GM12873 (cell line): ENCODE results near the gene SHCBP1L.

ENCODE experiments used
- CTCF ChIP-seq: IDR thresholded peaks from 2 replicates; pipeline ENCODE4 v1.5.1; 2012; ENCODE audit warnings: low read depth, mild to moderate bottlenecking, moderate library complexity, low read length, control low read depth; ENCODE audit not compliant: insufficient read depth; ENCODE audit errors: missing control alignments

Gene SHCBP1L

GRCh38 chr1:182962554-182963115 is 9.7 kb upstream of the SHCBP1L start:
- TF ChIP-seq CTCF = peak; percentile 88

GRCh38 chr1:182960046-182960445 is 7.1 kb upstream of the SHCBP1L start:
- TF ChIP-seq CTCF = no peak

GRCh38 chr1:182957902-182958395 is 5.0 kb upstream of the SHCBP1L start:
- TF ChIP-seq CTCF = no peak

GRCh38 chr1:182956708-182957365 is 3.9 kb upstream of the SHCBP1L start:
- TF ChIP-seq CTCF = no peak

GRCh38 chr1:182955596-182956588 is 2.9 kb upstream of the SHCBP1L start:
- TF ChIP-seq CTCF = no peak

GRCh38 chr1:182953826-182954225 is 860 bp upstream of the SHCBP1L start:
- TF ChIP-seq CTCF = no peak

- TF ChIP-seq CTCF = no peak
These were observed 13.6 kb downstream of the SHCBP1L start for GRCh38 chr1:182939413-182939812.
